GM12872 (cell line): ENCODE results near the gene SCN3B.

Experiments
- CTCF ChIP-seq: IDR thresholded peaks from 3 replicates; pipeline ENCODE4 v1.5.1; 2011; ENCODE audit warnings: low read depth, mild to moderate bottlenecking, low read length, moderate library complexity; ENCODE audit not compliant: insufficient read depth

Gene SCN3B

GRCh38 chr11:123587044-123587443 is 67.4 kb downstream of the SCN3B start:
- TF ChIP-seq CTCF: no peak

- TF ChIP-seq CTCF: no peak
Measured at GRCh38 chr11:123586568-123586967, 67.9 kb downstream of the SCN3B start.

GRCh38 chr11:123585706-123586105 is 68.7 kb downstream of the SCN3B start:
- TF ChIP-seq CTCF: no peak

GRCh38 chr11:123585206-123585605 is 69.2 kb downstream of the SCN3B start:
- TF ChIP-seq CTCF: no peak

- TF ChIP-seq CTCF: no peak
Measured at GRCh38 chr11:123584737-123585136, 69.7 kb downstream of the SCN3B start.

- no peak for TF ChIP-seq CTCF
Measured at GRCh38 chr11:123584186-123584585, 70.2 kb downstream of the SCN3B start.

- no peak for TF ChIP-seq CTCF
Measured at GRCh38 chr11:123582992-123583504, 71.4 kb downstream of the SCN3B start.

GRCh38 chr11:123581651-123582399 is 72.6 kb downstream of the SCN3B start:
- no peak for TF ChIP-seq CTCF
